HG02938 (cell line): ENCODE measurements around the gene IPPK.
A peak's percentile ranks its signal among the peaks of the same experiment; 100 is the strongest.

Experiments used
- ATAC-seq: cut with Tn5 transposase; IDR thresholded peaks from one replicate; pipeline ENCODE4 v1.9.1; 2021; ENCODE audit warnings: mild to moderate bottlenecking, moderate library complexity; ENCODE audit not compliant: unreplicated experiment

IPPK gene, protein sequence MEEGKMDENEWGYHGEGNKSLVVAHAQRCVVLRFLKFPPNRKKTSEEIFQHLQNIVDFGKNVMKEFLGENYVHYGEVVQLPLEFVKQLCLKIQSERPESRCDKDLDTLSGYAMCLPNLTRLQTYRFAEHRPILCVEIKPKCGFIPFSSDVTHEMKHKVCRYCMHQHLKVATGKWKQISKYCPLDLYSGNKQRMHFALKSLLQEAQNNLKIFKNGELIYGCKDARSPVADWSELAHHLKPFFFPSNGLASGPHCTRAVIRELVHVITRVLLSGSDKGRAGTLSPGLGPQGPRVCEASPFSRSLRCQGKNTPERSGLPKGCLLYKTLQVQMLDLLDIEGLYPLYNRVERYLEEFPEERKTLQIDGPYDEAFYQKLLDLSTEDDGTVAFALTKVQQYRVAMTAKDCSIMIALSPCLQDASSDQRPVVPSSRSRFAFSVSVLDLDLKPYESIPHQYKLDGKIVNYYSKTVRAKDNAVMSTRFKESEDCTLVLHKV

GRCh38 chr9:92669890-92670708 is at the start of gene IPPK:
Gene IPPK (minus strand): TSS chr9:92670131. CDS start chr9:92669988, 143 bp downstream.
- peak; percentile 94 for ATAC-seq

- ATAC-seq = no peak
These were observed 49.2 kb upstream of the IPPK start for GRCh38 chr9:92719028-92719647.

DNA sequence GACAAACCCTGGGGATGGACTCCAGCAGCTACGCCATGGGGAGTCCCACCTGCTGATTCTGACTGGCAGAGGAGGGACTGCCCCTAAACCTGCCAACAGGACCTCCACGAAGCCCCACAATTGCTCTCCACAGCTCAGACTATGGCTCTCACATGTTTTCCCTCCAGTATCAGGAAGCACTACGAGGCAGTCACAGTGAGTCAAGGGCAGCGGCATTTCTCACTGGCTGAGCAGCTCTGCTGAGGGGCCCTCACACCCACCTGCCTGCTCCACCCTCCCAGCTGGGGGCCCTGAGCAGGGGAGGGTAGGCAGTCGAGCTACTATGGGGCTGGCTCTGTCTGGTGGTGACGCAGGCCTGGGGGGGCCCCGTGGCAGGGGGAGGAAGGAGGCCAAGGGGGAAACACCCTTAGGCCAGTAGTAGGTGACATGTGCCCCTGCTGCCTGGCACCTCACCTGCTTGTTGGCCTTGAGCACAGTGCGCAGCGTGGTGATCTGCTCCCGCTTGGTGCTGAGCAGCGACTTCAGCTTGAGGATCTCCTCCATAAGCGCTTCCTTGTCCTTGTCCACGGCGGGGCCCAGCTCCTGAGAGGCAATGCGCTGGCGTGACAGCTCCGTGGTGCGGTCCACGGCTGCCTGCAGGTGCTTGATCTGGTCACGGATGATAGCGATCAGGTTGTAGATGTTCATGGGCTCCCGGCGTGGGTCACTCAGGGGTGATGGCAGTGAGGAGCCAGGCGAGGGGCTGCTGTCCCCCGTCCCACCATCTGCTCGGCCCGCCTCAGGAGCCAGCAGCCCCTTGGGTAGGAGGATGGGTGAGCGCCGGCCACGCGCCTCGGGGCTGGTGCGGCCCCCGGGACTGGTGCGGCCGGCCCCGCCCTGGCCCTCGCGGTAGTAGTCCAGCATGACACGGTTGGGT is 48.4 kb upstream of the IPPK start:
- ATAC-seq = no peak

GRCh38 chr9:92717201-92718085 is 47.5 kb upstream of the IPPK start:
- no peak for ATAC-seq

GRCh38 chr9:92716557-92716956 is 46.6 kb upstream of the IPPK start:
- no peak for ATAC-seq

- no peak for ATAC-seq
These were observed 45.7 kb upstream of the IPPK start for GRCh38 chr9:92715488-92716231.

DNA sequence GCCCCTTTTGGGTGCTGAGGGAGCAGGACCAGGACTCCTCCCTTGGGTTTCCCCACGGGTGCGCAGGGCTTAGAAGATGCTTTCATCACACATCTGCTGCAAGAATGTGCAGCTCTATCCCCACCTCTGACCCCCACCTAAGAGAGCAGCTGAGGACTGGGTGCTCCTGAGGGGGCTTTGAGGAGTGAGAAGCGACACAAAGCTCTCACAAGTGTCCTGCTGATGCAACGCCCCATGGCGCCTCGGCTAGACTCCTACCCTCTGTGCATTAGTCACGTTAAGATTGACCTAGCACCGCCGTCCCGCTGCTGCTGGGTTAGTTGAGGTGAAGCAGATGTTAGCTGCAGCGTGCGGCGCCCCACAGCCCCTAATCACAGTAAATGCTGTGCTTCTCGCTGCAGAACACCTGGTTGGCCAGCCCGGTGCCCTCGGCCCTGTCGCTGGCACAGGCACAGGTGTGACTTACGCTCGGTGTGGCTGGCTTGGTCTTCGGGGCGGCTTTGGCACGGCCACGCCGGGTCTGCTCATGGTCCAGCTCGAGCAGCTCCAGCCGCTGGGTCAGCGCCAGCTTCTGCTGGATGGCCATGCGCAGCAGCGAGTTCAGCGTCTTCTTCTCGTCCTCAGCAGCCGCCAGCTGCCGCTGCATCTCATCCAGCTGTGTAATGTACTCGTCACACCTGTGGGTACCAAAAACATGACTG is 45.0 kb upstream of the IPPK start:
- no peak for ATAC-seq

GRCh38 chr9:92714016-92714415 is 44.1 kb upstream of the IPPK start:
- ATAC-seq = no peak

- ATAC-seq = no peak
These were observed 43.6 kb upstream of the IPPK start for GRCh38 chr9:92713528-92713927.

DNA sequence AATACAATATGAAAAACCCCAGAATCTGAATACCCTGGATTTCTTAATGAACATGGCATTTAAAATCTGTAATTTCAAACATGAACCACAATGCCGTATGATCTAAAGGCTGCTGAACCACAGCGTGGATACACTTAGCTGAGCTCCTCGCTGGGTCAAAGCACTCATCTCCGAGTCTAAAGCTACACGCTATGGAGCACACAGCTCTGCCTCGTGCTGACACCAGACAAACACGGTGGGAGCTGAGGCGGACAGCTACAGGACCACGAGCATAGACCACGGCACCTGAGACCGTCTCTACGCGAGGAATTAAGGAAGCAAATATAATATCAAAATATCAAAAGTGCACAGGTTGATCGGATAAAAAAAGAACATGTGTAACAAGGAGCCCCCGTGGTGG is 42.8 kb upstream of the IPPK start:
- ATAC-seq = no peak

DNA sequence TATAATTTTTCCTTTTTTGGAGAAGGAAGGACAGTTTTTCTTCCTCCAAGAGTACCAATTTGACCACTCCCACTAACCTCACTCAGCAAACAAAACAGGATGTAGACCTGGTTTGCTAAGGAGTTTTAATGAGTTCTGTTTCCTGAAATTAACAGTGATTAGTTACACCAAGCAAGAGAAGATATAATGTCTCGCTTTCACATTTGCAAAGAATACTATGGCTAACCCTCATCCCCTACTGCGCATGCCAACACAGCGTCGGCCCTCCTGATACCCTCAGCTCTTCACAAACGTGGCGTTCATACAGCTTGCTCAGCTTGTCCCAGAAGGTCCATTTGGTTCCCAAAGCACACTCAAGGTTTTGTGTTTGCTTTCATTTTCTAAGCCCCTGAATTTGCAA is 41.9 kb upstream of the IPPK start:
- ATAC-seq = no peak

- ATAC-seq = no peak
These were observed 41.2 kb upstream of the IPPK start for GRCh38 chr9:92711146-92711545.

- no peak for ATAC-seq
These were observed 40.4 kb upstream of the IPPK start for GRCh38 chr9:92710368-92710767.

DNA sequence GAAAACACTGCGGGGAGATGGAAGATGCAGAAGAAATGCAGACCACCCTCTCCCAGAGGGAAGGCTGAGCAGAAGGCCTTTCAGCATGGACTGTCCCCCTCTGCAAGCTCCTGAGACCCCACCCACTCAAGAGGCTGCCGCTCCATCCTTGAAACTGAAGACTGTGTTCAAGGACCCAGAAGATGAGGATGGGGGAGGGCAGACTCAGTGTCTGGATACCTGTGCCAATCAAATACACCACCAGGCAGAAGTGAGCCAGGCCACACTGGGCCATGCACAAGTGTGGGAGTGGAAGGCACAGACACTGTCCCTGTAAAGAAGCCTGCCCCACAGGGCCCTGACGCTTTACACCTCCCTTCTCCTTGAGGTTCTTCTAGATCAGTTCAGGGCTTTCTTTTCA is 40.0 kb upstream of the IPPK start:
- no peak for ATAC-seq

DNA sequence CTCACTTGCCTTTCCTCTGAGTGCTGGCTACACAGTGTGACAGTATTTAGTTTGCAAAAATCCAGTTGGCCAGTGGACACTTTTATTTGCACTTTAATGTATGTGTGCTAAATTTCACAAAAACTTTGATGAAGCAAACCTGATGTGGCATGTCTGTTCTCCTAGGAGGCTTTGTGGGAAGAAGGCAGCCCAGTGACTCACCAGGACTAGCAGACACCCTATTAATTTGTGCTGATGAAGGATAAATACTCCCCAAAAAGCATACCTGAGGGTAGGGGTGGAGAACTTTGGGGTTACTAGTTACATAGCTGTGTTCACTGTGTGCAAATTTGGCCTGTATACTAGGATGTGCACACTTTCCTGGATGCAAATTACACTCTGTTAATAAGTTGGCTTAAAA is 39.3 kb upstream of the IPPK start:
- ATAC-seq = no peak

GRCh38 chr9:92707530-92707929 is 37.6 kb upstream of the IPPK start:
- no peak for ATAC-seq

DNA sequence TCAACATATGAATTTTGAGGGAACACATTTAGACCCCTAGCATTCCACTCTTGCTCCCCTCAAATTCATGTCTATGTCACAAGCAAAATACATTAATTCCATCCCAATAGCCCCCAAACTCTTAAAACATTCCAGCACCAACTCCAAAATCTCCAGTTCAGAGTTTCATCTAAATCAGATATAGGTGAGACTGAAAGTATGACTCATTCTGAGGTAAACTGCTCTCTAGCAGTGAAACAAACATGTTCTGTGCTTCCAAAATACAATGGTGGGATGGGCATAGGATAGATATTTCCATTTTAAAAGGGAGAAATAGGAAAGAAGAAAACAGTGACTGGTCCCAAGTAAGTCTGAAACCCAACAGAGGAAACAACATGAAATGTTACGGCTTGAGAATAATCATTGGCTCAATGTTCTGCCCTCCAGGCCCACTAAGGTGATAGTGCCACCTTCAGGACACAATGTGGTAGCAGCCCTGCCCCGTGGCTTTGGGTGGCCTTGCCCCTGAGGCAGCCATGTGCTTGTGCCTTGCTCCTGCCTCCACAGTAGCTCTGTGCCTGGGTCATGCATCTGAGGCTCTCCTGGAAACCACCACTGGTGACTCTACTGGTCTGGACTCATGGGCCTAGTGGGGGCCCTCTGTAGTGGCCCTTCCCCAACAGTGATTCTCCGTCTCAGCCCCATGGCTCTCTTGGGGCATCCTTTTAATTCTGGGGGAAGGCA is 36.4 kb upstream of the IPPK start:
- no peak for ATAC-seq

- ATAC-seq = no peak
These were observed 34.6 kb upstream of the IPPK start for GRCh38 chr9:92704528-92704927.
